ENCODE results near the gene BCLAF1.

DNA sequence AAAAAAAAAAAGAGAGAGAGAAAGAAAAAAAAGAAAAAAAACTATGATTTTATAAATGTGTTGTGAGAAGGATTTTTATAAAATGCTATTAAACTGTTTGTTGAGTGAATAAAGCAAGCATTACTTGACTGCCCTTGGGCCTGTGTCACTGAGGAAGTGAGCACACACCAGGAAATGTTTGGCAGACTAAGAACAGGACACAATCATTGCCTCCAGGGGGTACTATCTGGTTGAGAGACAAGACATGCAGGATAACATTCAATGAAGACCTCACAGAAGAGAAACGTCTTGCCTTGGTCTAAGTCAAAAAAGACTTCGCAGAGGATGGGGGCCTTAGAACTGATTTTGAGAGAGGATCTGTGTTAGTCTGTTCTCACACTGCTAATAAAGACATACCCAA is 80.2 kb downstream of the BCLAF1 start:
- TF ChIP-seq CTCF (IDR thresholded peaks at IDR 0.05) (no peak), POLR2AphosphoS5 (IDR thresholded peaks at IDR 0.05) (no peak), POLR2A (IDR thresholded peaks at IDR 0.05) (no peak), EP300 (IDR thresholded peaks at IDR 0.05) (no peak)
